ENCODE results near the gene NCL.

DNA sequence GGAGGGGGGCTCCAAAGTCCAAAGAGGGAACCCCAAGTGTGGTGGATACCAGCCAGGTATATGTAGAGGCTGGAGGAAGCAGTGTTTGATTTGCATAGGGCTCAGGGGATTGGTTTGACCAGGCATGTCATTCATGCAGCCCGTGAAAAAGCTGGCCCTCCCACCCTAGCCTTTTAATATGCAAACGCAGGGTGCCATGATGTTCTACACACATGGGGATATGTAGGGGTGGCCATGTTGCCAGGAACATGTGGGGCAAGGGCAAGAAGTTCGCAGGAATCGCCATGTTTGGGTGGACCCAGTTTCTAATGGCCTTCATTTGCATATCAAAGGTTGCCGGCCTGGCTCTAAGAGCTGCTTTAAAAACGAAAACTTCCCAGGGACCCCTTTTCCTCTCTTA is 35.1 kb downstream of the NCL start:
- no peak for TF ChIP-seq POLR2A (IDR thresholded peaks at IDR 0.05)
- TF ChIP-seq, protein P1, sequence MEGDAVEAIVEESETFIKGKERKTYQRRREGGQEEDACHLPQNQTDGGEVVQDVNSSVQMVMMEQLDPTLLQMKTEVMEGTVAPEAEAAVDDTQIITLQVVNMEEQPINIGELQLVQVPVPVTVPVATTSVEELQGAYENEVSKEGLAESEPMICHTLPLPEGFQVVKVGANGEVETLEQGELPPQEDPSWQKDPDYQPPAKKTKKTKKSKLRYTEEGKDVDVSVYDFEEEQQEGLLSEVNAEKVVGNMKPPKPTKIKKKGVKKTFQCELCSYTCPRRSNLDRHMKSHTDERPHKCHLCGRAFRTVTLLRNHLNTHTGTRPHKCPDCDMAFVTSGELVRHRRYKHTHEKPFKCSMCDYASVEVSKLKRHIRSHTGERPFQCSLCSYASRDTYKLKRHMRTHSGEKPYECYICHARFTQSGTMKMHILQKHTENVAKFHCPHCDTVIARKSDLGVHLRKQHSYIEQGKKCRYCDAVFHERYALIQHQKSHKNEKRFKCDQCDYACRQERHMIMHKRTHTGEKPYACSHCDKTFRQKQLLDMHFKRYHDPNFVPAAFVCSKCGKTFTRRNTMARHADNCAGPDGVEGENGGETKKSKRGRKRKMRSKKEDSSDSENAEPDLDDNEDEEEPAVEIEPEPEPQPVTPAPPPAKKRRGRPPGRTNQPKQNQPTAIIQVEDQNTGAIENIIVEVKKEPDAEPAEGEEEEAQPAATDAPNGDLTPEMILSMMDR (IDR thresholded peaks at IDR 0.05) = no peak
- TF ChIP-seq POLR2AphosphoS5 (IDR thresholded peaks at IDR 0.05) = no peak
